ENCODE measurements around the gene SLC35B2. TPM values are rescaled to one million over a fixed set of nuclear protein-coding genes. Genes with fewer than 3 reads are reported as not detected.

SLC35B2 gene
- total RNA-seq, 1 donor from 2014 or later = 26.1 TPM

DNA sequence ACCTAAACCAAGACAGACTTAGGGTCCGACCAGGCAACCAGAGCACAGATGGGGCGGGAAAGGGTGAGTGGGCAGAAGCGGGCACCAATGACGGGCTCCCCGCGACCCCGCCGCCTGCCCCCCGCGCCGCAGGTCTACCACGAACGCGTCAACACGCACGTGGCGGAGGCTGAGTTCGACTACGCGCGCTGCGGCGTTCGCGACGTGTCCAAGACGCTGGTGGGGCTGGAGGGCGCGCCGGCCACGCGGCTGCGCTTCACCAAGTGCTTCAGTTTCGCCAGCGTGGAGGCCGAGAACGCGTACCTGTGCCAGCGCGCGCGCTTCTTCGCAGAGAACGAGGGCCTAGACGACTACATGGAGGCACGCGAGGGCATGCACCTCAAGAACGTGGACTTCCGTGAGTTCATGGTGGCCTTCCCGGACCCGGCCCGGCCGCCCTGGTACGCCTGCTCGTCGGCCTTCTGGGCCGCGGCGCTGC, 18.0 kb upstream of the SLC35B2 start:
- Histone ChIP-seq H3K27ac (ENCODE audit: low read depth, low read length) (no peak overlapping the region), H3K36me3 (ENCODE audit: control insufficient read depth in 3 of 3, insufficient read depth in 3 of 3, low read length in 3 of 3) (no peaks in the 10 kb centered on the region), H3K4me1 (ENCODE audit: control insufficient read depth in 3 of 3, insufficient read depth in 3 of 3, low read length in 3 of 3) (peaks cover 0 to 5% (median 5%) of the 10 kb centered on the region in 3 donors), H3K9me3 (ENCODE audit: control insufficient read depth in 3 of 3, low read length in 3 of 3) (no peaks in the 10 kb centered on the region), H3K27me3 (ENCODE audit: control insufficient read depth in 3 of 3, insufficient read depth in 3 of 3, low read length in 3 of 3) (peaks cover 53 to 73% (median 69%) of the 10 kb centered on the region in 3 donors), H3K4me3 (ENCODE audit: low read length in 3 of 3) (peak overlapping the region in 1 of 3 donors; percentile 49), H3K9ac (ENCODE audit: low read depth in 1 of 3, low read length in 3 of 3) (peak overlapping the region in 1 of 3 donors; percentile 25)

DNA sequence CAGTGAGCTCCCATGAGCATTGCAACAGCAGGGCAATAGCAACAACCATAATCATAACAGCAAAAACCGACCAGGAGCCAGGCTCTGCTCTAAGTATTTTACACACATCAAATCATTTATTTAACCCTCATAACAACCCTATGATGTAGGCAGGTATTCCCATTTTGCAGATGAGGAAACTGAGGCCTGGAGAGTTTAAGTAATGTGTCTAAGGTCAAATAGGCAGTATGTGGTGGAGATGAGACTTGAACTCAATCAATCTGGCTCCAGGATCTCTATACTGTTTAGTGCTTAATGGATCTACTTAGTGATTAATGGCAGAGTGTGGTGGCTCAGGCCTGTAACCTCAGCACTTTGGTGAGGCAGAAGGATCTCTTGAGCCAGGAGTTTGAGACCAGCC, 16.3 kb upstream of the SLC35B2 start:
- peaks cover 59 to 78% (median 71%) of the 10 kb centered on the region in 3 donors for H3K27me3 ChIP-seq (ENCODE audit: control insufficient read depth in 3 of 3, insufficient read depth in 3 of 3, low read length in 3 of 3)
- H3K36me3 ChIP-seq (ENCODE audit: control insufficient read depth in 3 of 3, insufficient read depth in 3 of 3, low read length in 3 of 3) = no peaks in the 10 kb centered on the region
- H3K9ac ChIP-seq (ENCODE audit: low read depth in 1 of 3, low read length in 3 of 3) = no peak overlapping the region
- peaks cover 0 to 5% (median 5%) of the 10 kb centered on the region in 3 donors for H3K4me1 ChIP-seq (ENCODE audit: control insufficient read depth in 3 of 3, insufficient read depth in 3 of 3, low read length in 3 of 3)
- no peak overlapping the region for H3K4me3 ChIP-seq (ENCODE audit: low read length in 3 of 3)
- H3K27ac ChIP-seq (ENCODE audit: low read depth, low read length) = no peak overlapping the region
- no peaks in the 10 kb centered on the region for H3K9me3 ChIP-seq (ENCODE audit: control insufficient read depth in 3 of 3, low read length in 3 of 3)

DNA sequence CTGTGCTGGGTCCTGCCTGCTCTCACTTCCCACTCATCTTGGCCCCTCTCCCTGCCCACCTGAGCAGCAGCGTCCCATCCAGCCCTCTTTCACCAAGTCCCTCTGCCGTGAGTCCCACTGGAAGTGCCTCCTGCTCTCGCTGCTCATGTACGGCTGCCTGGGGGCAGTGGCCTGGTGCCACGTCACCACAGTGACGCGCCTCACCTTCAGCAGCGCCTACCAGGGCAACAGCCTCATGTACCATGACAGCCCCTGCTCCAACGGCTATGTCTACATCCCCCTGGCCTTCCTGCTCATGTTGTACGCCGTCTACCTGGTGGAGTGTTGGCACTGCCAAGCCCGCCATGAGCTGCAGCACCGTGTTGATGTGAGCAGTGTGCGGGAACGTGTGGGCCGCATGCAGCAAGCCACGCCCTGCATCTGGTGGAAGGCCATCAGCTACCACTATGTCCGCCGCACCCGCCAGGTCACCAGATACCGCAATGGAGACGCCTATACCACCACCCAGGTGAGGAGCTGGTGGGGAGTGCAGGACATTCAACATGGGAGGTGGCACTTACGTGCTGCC, 15.8 kb upstream of the SLC35B2 start:
- H3K27ac ChIP-seq (ENCODE audit: low read depth, low read length) = no peak overlapping the region
- H3K9me3 ChIP-seq (ENCODE audit: control insufficient read depth in 3 of 3, low read length in 3 of 3) = no peaks in the 10 kb centered on the region
- H3K4me3 ChIP-seq (ENCODE audit: low read length in 3 of 3) = no peak overlapping the region
- H3K9ac ChIP-seq (ENCODE audit: low read depth in 1 of 3, low read length in 3 of 3) = no peak overlapping the region
- peaks cover 61 to 78% (median 75%) of the 10 kb centered on the region in 3 donors for H3K27me3 ChIP-seq (ENCODE audit: control insufficient read depth in 3 of 3, insufficient read depth in 3 of 3, low read length in 3 of 3)
- H3K36me3 ChIP-seq (ENCODE audit: control insufficient read depth in 3 of 3, insufficient read depth in 3 of 3, low read length in 3 of 3) = no peaks in the 10 kb centered on the region
- peaks cover 0 to 5% (median 5%) of the 10 kb centered on the region in 3 donors for H3K4me1 ChIP-seq (ENCODE audit: control insufficient read depth in 3 of 3, insufficient read depth in 3 of 3, low read length in 3 of 3)

DNA sequence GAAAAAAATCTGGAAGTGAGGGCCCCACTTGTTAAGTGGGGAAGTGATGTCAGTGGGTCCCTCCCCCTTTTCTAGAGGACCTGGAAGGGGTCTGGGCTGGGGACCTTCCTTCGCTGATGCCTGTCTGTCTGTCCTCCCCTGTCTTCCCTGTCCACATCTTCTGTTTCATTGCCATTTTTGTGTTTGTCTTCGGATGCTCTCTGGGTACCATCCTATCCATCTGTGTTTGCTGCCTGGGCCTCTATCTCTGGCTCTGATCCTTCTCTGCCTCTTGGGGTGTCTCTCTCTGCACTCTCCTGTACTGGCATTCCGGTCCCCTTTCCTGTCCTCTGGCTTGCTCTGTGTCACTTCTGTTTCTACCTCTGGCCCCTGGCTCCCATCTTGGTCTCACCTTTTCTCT, 15.2 kb upstream of the SLC35B2 start:
- H3K27me3 ChIP-seq (ENCODE audit: control insufficient read depth in 3 of 3, insufficient read depth in 3 of 3, low read length in 3 of 3) = peaks cover 60 to 72% (median 72%) of the 10 kb centered on the region in 3 donors
- H3K4me3 ChIP-seq (ENCODE audit: low read length in 3 of 3) = no peak overlapping the region
- peaks cover 0 to 5% (median 5%) of the 10 kb centered on the region in 3 donors for H3K4me1 ChIP-seq (ENCODE audit: control insufficient read depth in 3 of 3, insufficient read depth in 3 of 3, low read length in 3 of 3)
- H3K9me3 ChIP-seq (ENCODE audit: control insufficient read depth in 3 of 3, low read length in 3 of 3) = no peaks in the 10 kb centered on the region
- H3K9ac ChIP-seq (ENCODE audit: low read depth in 1 of 3, low read length in 3 of 3) = no peak overlapping the region
- no peak overlapping the region for H3K27ac ChIP-seq (ENCODE audit: low read depth, low read length)
- no peaks in the 10 kb centered on the region for H3K36me3 ChIP-seq (ENCODE audit: control insufficient read depth in 3 of 3, insufficient read depth in 3 of 3, low read length in 3 of 3)

DNA sequence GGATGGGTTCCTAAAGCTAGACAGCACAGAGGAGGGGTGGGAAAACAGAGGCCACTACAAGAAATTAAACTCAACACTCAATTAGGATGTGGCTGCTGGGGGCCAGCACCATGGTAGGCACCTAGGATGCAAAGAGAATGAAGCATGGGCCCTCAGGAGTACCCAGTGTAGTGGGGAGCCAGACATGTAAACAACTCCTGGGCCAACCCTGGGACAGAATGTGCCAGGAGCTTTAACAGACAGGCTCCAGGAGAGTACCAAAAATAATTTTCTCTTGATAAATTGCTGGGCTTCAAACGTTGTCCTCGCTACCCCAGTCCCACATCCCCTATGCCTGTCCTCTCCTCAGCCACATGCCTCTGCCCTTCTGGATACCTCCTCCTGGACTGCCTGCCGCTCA, 14.6 kb upstream of the SLC35B2 start:
- H3K27me3 ChIP-seq (ENCODE audit: control insufficient read depth in 3 of 3, insufficient read depth in 3 of 3, low read length in 3 of 3) = peaks cover 53 to 68% (median 68%) of the 10 kb centered on the region in 3 donors
- H3K27ac ChIP-seq (ENCODE audit: low read depth, low read length) = no peak overlapping the region
- no peak overlapping the region for H3K9ac ChIP-seq (ENCODE audit: low read depth in 1 of 3, low read length in 3 of 3)
- no peaks in the 10 kb centered on the region for H3K9me3 ChIP-seq (ENCODE audit: control insufficient read depth in 3 of 3, low read length in 3 of 3)
- H3K4me3 ChIP-seq (ENCODE audit: low read length in 3 of 3) = no peak overlapping the region
- peaks cover 0 to 5% (median 5%) of the 10 kb centered on the region in 3 donors for H3K4me1 ChIP-seq (ENCODE audit: control insufficient read depth in 3 of 3, insufficient read depth in 3 of 3, low read length in 3 of 3)
- H3K36me3 ChIP-seq (ENCODE audit: control insufficient read depth in 3 of 3, insufficient read depth in 3 of 3, low read length in 3 of 3) = no peaks in the 10 kb centered on the region

DNA sequence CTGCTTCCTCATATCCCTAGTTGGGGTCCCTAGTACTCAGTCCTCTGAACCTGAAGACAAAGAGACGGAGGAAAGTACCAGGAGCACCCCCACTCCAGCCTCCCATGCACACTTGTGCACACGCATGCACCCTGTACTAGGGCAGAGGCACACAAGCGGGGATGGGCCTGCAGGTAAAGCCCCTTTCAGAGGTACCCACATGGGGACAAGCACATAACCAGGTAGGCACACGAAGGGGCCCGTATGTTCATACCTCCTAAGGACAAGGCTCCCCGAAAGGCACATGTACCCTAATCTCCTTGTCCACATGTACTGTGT, 14.0 kb upstream of the SLC35B2 start:
- no peak overlapping the region for H3K4me3 ChIP-seq (ENCODE audit: low read length in 3 of 3)
- peaks cover 48 to 62% (median 62%) of the 10 kb centered on the region in 3 donors for H3K27me3 ChIP-seq (ENCODE audit: control insufficient read depth in 3 of 3, insufficient read depth in 3 of 3, low read length in 3 of 3)
- H3K36me3 ChIP-seq (ENCODE audit: control insufficient read depth in 3 of 3, insufficient read depth in 3 of 3, low read length in 3 of 3) = no peaks in the 10 kb centered on the region
- peaks cover 0 to 5% (median 4%) of the 10 kb centered on the region in 3 donors for H3K4me1 ChIP-seq (ENCODE audit: control insufficient read depth in 3 of 3, insufficient read depth in 3 of 3, low read length in 3 of 3)
- H3K9ac ChIP-seq (ENCODE audit: low read depth in 1 of 3, low read length in 3 of 3) = no peak overlapping the region
- H3K27ac ChIP-seq (ENCODE audit: low read depth, low read length) = no peak overlapping the region
- H3K9me3 ChIP-seq (ENCODE audit: control insufficient read depth in 3 of 3, low read length in 3 of 3) = no peaks in the 10 kb centered on the region

DNA sequence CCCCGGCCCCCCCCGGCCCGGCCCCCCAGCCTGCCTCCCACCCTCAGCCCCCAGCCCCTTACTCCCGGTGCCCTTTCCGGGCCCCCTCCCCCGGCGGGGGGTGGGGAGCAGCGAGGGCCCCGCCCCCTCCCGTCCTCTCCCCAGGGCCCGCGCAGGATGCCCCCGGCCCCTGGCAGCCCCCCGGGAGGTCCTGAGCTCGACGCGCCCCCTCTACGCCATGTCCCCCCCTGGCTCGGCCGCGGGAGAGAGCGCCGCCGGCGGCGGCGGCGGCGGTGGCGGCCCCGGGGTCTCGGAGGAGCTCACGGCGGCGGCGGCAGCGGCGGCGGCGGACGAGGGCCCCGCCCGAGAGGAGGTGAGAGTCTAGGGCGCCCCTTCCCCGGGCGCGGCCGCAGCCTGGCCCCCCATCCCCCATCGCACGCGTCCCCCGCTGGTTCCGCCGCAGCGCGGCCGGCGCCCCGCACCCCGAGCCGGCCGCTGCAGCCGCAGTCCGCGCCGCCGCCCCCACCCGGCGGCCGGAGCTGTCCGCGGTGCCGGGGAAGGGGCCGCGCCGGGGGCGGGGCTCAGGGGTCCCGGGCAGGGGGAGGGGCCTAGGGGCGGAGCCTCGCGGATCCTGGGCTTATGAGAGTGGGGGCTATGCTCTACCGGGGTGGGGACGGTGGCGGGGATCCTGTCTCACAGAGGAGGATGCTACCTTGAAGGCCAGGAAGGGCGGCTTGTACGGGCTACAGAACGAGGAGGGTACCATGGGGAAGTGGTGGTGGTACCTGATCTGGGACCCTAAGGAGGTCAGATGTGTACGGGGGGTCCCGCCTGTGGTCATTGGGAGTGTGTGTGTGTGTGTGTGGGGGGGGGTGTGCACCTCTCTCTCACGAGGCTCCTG, 13.4 kb upstream of the SLC35B2 start:
- peaks cover 0 to 4% (median 0%) of the 10 kb centered on the region in 3 donors for H3K4me1 ChIP-seq (ENCODE audit: control insufficient read depth in 3 of 3, insufficient read depth in 3 of 3, low read length in 3 of 3)
- H3K9ac ChIP-seq (ENCODE audit: low read depth in 1 of 3, low read length in 3 of 3) = no peak overlapping the region
- no peak overlapping the region for H3K4me3 ChIP-seq (ENCODE audit: low read length in 3 of 3)
- no peaks in the 10 kb centered on the region for H3K9me3 ChIP-seq (ENCODE audit: control insufficient read depth in 3 of 3, low read length in 3 of 3)
- no peak overlapping the region for H3K27ac ChIP-seq (ENCODE audit: low read depth, low read length)
- H3K36me3 ChIP-seq (ENCODE audit: control insufficient read depth in 3 of 3, insufficient read depth in 3 of 3, low read length in 3 of 3) = no peaks in the 10 kb centered on the region
- peaks cover 42 to 61% (median 57%) of the 10 kb centered on the region in 3 donors for H3K27me3 ChIP-seq (ENCODE audit: control insufficient read depth in 3 of 3, insufficient read depth in 3 of 3, low read length in 3 of 3)

DNA sequence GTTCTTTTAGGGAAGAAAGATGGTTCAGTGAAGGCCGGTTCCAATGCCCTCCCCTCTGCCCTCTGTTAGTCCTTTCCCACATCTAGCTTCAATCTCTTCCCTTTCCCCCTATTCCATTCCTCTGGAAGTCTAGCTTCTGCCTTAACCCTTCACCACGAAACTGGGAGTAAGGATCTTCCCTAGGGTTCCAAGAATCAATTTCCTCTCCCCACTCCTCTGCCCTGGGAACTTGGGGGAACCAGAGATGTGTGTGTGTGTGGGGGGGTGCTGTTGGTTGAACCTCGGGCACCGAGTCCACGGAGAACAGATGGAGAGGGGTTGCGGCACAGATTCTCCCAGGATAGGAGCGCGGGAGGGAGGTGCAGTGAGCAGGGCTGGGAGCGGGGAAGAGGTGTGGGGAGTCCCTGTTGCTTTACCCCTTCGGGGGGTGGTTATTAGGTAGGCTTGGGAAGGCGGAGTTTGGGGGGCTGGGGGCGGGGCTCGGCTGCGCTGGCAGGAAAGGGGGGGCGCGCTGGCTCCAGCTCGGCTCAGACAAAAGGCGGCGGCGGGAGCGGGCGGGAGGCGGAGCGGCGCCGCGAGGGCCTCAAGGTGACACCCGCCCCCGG, 12.7 kb upstream of the SLC35B2 start, which contains the start of gene TMEM151B:
TMEM151B (plus strand) TSS at position 530 of the 605 bp plus-strand sequence. CDS start 293 bp downstream, outside the sequence.
- H3K36me3 ChIP-seq (ENCODE audit: control insufficient read depth in 3 of 3, insufficient read depth in 3 of 3, low read length in 3 of 3) = no peaks in the 10 kb centered on the region
- H3K4me3 ChIP-seq (ENCODE audit: low read length in 3 of 3) = no peak within 1 kb of the TSS
- no peaks in the 10 kb centered on the region for H3K9me3 ChIP-seq (ENCODE audit: control insufficient read depth in 3 of 3, low read length in 3 of 3)
- H3K4me1 ChIP-seq (ENCODE audit: control insufficient read depth in 3 of 3, insufficient read depth in 3 of 3, low read length in 3 of 3) = peaks cover under 1 to 3% (median 1%) of the 10 kb centered on the region in 3 donors
- H3K27ac ChIP-seq (ENCODE audit: low read depth, low read length) = no peak within 1 kb of the TSS
- H3K9ac ChIP-seq (ENCODE audit: low read depth in 1 of 3, low read length in 3 of 3) = no peak within 1 kb of the TSS
- peaks cover 35 to 54% (median 50%) of the 10 kb centered on the region in 3 donors for H3K27me3 ChIP-seq (ENCODE audit: control insufficient read depth in 3 of 3, insufficient read depth in 3 of 3, low read length in 3 of 3)

DNA sequence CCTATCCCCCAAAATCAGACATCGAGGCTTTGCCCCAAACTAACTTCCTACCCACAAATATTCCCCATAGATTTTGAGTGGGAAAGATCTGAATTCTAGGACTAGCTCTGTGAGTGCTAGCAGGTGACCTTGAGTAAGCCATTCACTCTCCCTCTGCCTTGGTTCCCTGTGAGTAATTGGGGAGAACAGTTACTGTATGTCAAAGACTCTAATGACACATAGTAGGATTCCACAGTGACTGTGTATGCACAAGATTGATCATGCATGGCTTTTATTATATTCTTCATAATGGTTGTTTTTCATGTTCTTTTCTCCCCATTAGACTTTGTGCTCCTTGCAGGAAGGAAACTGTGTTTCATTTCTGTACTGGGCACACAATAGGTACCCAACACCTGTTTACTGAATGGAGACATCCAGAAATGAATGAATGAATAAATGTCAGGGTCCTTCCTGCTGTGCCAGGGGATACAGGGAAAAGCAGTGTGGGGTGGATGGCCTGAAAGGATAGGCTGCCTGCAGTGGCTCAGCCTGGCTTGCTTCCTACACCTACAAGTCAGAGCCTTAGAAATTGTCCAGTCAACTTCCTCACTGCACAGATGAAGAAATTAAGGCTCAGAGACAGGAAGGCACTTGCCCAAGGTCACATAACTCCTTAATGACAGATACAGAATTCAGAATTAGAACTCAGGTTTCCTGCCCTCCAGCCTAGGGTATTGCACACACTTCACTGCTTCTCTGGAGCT, 12.0 kb upstream of the SLC35B2 start:
- Histone ChIP-seq H3K27me3 (ENCODE audit: control insufficient read depth in 3 of 3, insufficient read depth in 3 of 3, low read length in 3 of 3) (peaks cover 33 to 50% (median 47%) of the 10 kb centered on the region in 3 donors), H3K27ac (ENCODE audit: low read depth, low read length) (no peak overlapping the region), H3K36me3 (ENCODE audit: control insufficient read depth in 3 of 3, insufficient read depth in 3 of 3, low read length in 3 of 3) (no peaks in the 10 kb centered on the region), H3K4me3 (ENCODE audit: low read length in 3 of 3) (no peak overlapping the region), H3K4me1 (ENCODE audit: control insufficient read depth in 3 of 3, insufficient read depth in 3 of 3, low read length in 3 of 3) (peaks cover 8 to 9% (median 8%) of the 10 kb centered on the region in 3 donors), H3K9ac (ENCODE audit: low read depth in 1 of 3, low read length in 3 of 3) (no peak overlapping the region), H3K9me3 (ENCODE audit: control insufficient read depth in 3 of 3, low read length in 3 of 3) (no peaks in the 10 kb centered on the region)

Measured in skeletal muscle tissue (tissue), 4 donors.